Measurements from ENCODE around the gene PCMTD2. TPM values are rescaled to one million over a fixed set of nuclear protein-coding genes. Genes with fewer than 3 reads are reported as not detected.
"Not testable (repeated sequence)": the region's sequence is repeated elsewhere in the genome, so short reads cannot be mapped to it uniquely, and the experiment has no call there.

Gene PCMTD2
- total RNA-seq, 6 experiments from 2014 or later, result 15.7 to 21.9 (median 18.1) TPM

GRCh38 chr20:64318056-64318455, 62.5 kb downstream of the PCMTD2 start:
- DNase-seq; H3K36me3 Mint-ChIP-seq (ENCODE audit: low read depth); H3K4me3 Mint-ChIP-seq; H3K9me3 Mint-ChIP-seq; H3K4me1 Mint-ChIP-seq (ENCODE audit: low read depth); H3K27ac Mint-ChIP-seq: not testable (repeated sequence)
- peaks cover 16% of the 10 kb centered on the region for H3K27me3 Mint-ChIP-seq (ENCODE audit: insufficient read depth)

DNA sequence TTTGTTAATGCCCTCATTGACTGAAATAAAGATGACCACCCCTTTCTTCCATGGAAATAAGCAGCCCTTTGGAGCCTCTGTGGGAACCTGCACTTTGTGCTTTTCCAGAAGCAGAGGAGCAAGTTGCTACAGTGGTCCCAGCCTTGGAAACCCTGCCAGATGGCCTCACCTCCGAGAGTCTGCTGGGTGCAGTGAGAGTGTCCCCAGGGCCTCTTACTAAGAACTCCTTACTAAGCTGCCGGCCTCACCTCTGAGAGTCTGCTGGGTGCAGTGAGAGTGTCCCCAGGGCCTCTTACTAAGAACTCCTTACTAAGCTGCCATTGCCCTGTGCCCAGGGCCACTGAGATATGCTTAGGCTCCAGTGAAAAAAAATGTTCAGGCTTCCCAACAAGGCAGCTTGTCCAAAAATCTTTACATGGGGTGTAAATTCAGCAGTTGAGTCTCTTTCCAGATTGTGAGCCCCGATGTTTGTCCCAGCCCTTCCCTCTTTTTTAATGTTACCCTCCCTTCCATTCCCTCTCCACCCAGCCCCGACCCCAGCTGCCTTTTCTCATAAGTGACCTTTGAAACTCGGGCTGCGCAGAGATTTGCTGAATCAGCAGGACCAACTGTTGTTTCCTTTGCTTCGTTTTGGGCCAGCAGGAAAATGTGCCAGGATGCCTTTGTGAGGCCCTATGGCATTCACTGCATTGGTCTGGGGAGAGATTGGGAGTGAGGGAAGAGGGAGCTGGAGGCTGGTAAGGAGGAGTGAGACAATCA, 66.7 kb downstream of the PCMTD2 start:
- H3K4me1 Mint-ChIP-seq (ENCODE audit: low read depth); H3K27ac Mint-ChIP-seq; H3K4me3 Mint-ChIP-seq; H3K36me3 Mint-ChIP-seq (ENCODE audit: low read depth); H3K9me3 Mint-ChIP-seq; DNase-seq: not testable (repeated sequence)
- H3K27me3 Mint-ChIP-seq (ENCODE audit: insufficient read depth), result peaks cover 21% of the 10 kb centered on the region

Other genes with a start within 250 kb of the PCMTD2 start
- under 1 TPM; 0.32 to 0.57 (median 0.42) TPM for gene C20orf204, start 219.6 kb upstream of the PCMTD2 start, total RNA-seq (2021; fragmentation: NEBNext Ultra II Directional; extraction: Animal tissue kit (Norgen Biotek cat#: 25700))
- under 1 TPM in 2 of 6 experiments, not detected in 4; 0.10 to 0.17 TPM for gene SOX18, start 206.1 kb upstream of the PCMTD2 start, total RNA-seq (2021; fragmentation: NEBNext Ultra II Directional; extraction: Animal tissue kit (Norgen Biotek cat#: 25700))
- gene TCEA2, start 192.6 kb upstream of the PCMTD2 start, total RNA-seq (2021; fragmentation: NEBNext Ultra II Directional; extraction: Animal tissue kit (Norgen Biotek cat#: 25700)), result 10 to 100 TPM; 36.8 to 47.4 (median 41.5) TPM
- gene RGS19, start 176.2 kb upstream of the PCMTD2 start, total RNA-seq (2021; fragmentation: NEBNext Ultra II Directional; extraction: Animal tissue kit (Norgen Biotek cat#: 25700)), result 10 to 100 TPM; 11.0 to 16.3 (median 12.9) TPM
- under 1 TPM; 0.27 to 1.00 (median 0.41) TPM for gene OPRL1, start 175.7 kb upstream of the PCMTD2 start, total RNA-seq (2021; fragmentation: NEBNext Ultra II Directional; extraction: Animal tissue kit (Norgen Biotek cat#: 25700))
- not detected for gene LKAAEAR1, start 171.3 kb upstream of the PCMTD2 start, total RNA-seq (2021; fragmentation: NEBNext Ultra II Directional; extraction: Animal tissue kit (Norgen Biotek cat#: 25700))
- gene NPBWR2, start 148.2 kb upstream of the PCMTD2 start, total RNA-seq (2021; fragmentation: NEBNext Ultra II Directional; extraction: Animal tissue kit (Norgen Biotek cat#: 25700)), result not detected
- gene MYT1, start 91.3 kb upstream of the PCMTD2 start, total RNA-seq (2021; fragmentation: NEBNext Ultra II Directional; extraction: Animal tissue kit (Norgen Biotek cat#: 25700)), result not detected

Data from HFFc6 (cell line).